Measurements from ENCODE around the gene PCDHGC3.

The PCDHGC3 gene

DNA sequence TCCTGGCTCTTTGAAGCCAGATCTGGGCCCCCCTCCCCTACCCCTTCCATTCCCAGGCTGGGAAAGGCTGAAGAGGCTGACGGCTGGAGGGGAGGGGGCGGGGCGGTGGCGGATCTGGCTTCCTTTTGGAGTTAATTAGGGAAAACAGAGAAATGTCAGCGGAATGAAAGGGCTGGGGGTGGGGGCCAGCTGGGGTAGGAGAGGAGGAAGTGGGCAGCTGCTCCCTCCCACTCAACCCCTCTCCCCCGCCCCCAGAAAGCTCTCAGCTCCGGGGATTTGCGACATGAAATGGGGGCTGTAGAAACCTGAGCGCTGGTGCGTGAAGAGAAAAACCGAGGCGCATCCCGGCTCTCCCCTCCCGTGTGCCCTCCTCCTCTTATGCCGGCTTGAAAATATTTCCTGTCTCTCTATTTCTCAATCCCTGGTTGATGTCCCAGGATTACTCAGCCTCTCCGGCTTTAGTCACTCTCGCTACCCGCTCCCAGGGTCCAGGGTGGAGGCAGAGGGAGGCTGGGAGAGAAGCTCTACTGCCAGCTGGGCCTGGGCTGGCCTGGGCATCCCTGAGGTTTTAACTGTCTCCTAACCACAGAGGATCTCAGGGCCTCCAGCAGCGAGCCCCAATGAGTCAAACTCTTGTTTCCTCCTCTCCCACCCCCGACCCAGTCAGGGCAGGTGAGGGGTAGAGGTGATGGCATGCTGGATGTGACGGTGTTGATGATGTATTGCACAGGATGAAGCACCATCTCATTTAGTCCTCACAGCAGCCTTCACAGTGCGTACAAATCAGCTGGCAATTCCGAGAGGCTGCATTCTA lies 33.2 kb downstream of the PCDHGC3 start:
- Histone ChIP-seq H3K27me3 (replicated peaks; ENCODE audit: insufficient read depth, low read length) (no peaks in the 10 kb centered on the region), H3F3A (ENCODE audit: insufficient read depth, low read length) (peaks cover 34% of the 10 kb centered on the region), H3K4me2 (ENCODE audit: low read depth, low read length) (peak overlapping the region; percentile 74; the same call in 1 of the 2 replicates), H3K9ac (ENCODE audit: low read length) (peak overlapping the region; percentile 61; the same call in 1 of the 2 replicates), H3K79me2 (ENCODE audit: low read length) (0 out of 2 replicates have a peak, but pooled peaks cover 6% of the 10 kb centered on the region), H2AFZ (ENCODE audit: low read length) (no peak overlapping the region), H3K4me1 (ENCODE audit: low read length) (peaks cover 48% of the 10 kb centered on the region), H3K27ac (ENCODE audit: low read length) (peak overlapping the region; percentile 83), H3K36me3 (replicated peaks; ENCODE audit: insufficient read depth, low read length) (no peaks in the 10 kb centered on the region), H3K9me3 (replicated peaks; ENCODE audit: insufficient read depth, low read length) (no peaks in the 10 kb centered on the region), H3K9me2 (replicated peaks; ENCODE audit: insufficient read depth, low read length) (no peaks in the 10 kb centered on the region), H3K4me3 (ENCODE audit: low read length) (peak overlapping the region; percentile 20; the same call in 1 of the 2 replicates), H4K20me1 (ENCODE audit: insufficient read depth, low read length) (no peaks in the 10 kb centered on the region)
- TF ChIP-seq EZH2phosphoT487 (IDR thresholded peaks at IDR 0.05; ENCODE audit: low read length): no peak
- TF ChIP-seq, protein P1, sequence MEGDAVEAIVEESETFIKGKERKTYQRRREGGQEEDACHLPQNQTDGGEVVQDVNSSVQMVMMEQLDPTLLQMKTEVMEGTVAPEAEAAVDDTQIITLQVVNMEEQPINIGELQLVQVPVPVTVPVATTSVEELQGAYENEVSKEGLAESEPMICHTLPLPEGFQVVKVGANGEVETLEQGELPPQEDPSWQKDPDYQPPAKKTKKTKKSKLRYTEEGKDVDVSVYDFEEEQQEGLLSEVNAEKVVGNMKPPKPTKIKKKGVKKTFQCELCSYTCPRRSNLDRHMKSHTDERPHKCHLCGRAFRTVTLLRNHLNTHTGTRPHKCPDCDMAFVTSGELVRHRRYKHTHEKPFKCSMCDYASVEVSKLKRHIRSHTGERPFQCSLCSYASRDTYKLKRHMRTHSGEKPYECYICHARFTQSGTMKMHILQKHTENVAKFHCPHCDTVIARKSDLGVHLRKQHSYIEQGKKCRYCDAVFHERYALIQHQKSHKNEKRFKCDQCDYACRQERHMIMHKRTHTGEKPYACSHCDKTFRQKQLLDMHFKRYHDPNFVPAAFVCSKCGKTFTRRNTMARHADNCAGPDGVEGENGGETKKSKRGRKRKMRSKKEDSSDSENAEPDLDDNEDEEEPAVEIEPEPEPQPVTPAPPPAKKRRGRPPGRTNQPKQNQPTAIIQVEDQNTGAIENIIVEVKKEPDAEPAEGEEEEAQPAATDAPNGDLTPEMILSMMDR (IDR thresholded peaks at IDR 0.05; ENCODE audit: low read length): no peak
- TF ChIP-seq EZH2 (optimal IDR thresholded peaks at IDR 0.05; ENCODE audit: low read depth, low read length): no peak
- no peak for DNase-seq

DNA sequence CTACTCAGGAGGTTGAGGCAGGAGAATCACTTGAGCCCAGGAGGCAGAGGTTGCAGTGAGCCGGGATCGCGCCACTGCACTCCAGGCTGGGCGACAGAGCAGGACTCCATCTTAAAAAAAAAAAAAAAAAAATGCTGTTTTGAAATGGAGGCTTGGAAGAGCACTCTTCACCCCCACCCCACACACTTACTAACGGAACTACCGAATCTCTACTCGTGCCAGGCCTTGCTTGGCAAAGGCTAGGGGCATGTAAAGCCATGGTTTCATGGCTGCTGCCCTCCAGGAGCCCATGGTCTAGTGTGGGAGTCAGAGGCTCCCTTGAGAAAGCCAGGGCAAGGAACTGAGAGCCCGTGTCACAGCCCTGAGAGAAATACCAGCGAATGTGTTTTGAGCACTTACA lies 34.4 kb downstream of the PCDHGC3 start:
- no peaks in the 10 kb centered on the region for H3K9me2 ChIP-seq (replicated peaks; ENCODE audit: insufficient read depth, low read length)
- H3K27me3 ChIP-seq (replicated peaks; ENCODE audit: insufficient read depth, low read length): no peaks in the 10 kb centered on the region
- H3K36me3 ChIP-seq (replicated peaks; ENCODE audit: insufficient read depth, low read length): no peaks in the 10 kb centered on the region
- peak overlapping the region; percentile 61 for H3K9ac ChIP-seq (ENCODE audit: low read length)
- H3K4me2 ChIP-seq (ENCODE audit: low read depth, low read length): peak overlapping the region; percentile 74
- H3K27ac ChIP-seq (ENCODE audit: low read length): peak overlapping the region; percentile 83; the same call in 1 of the 2 replicates
- H4K20me1 ChIP-seq (ENCODE audit: insufficient read depth, low read length): no peaks in the 10 kb centered on the region
- peak overlapping the region; percentile 49 for H3K4me3 ChIP-seq (ENCODE audit: low read length)
- peaks cover 44% of the 10 kb centered on the region for H3F3A ChIP-seq (ENCODE audit: insufficient read depth, low read length)
- DNase-seq: no peak
- H2AFZ ChIP-seq (ENCODE audit: low read length): no peak overlapping the region
- TF ChIP-seq EZH2phosphoT487 (IDR thresholded peaks at IDR 0.05; ENCODE audit: low read length): no peak
- no peak for TF ChIP-seq EZH2 (optimal IDR thresholded peaks at IDR 0.05; ENCODE audit: low read depth, low read length)
- peaks cover 59% of the 10 kb centered on the region for H3K4me1 ChIP-seq (ENCODE audit: low read length)
- H3K79me2 ChIP-seq (ENCODE audit: low read length): 0 out of 2 replicates have a peak, but pooled peaks cover 6% of the 10 kb centered on the region
- H3K9me3 ChIP-seq (replicated peaks; ENCODE audit: insufficient read depth, low read length): no peaks in the 10 kb centered on the region

DNA sequence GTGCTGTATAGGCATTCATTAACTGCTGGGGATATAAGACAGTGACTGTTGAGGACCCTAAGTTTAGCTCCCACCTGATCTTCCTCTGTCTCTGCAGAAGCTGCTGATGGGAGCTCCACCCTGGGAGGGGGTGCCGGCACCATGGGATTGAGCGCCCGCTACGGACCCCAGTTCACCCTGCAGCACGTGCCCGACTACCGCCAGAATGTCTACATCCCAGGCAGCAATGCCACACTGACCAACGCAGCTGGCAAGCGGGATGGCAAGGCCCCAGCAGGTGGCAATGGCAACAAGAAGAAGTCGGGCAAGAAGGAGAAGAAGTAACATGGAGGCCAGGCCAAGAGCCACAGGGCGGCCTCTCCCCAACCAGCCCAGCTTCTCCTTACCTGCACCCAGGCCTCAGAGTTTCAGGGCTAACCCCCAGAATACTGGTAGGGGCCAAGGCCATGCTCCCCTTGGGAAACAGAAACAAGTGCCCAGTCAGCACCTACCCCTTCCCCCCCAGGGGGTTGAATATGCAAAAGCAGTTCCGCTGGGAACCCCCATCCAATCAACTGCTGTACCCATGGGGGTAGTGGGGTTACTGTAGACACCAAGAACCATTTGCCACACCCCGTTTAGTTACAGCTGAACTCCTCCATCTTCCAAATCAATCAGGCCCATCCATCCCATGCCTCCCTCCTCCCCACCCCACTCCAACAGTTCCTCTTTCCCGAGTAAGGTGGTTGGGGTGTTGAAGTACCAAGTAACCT lies 35.3 kb downstream of the PCDHGC3 start:
- DNase-seq: peak; percentile 74
- Histone ChIP-seq H3K4me3 (ENCODE audit: low read length) (peak overlapping the region; percentile 49), H3K27ac (ENCODE audit: low read length) (peak overlapping the region; percentile 83; the same call in 1 of the 2 replicates), H3K9ac (ENCODE audit: low read length) (peak overlapping the region; percentile 61), H3K79me2 (ENCODE audit: low read length) (0 out of 2 replicates have a peak, but pooled peaks cover 6% of the 10 kb centered on the region), H4K20me1 (ENCODE audit: insufficient read depth, low read length) (no peaks in the 10 kb centered on the region), H3K9me3 (replicated peaks; ENCODE audit: insufficient read depth, low read length) (no peaks in the 10 kb centered on the region), H3K9me2 (replicated peaks; ENCODE audit: insufficient read depth, low read length) (no peaks in the 10 kb centered on the region), H2AFZ (ENCODE audit: low read length) (no peak overlapping the region), H3K27me3 (replicated peaks; ENCODE audit: insufficient read depth, low read length) (no peaks in the 10 kb centered on the region), H3K36me3 (replicated peaks; ENCODE audit: insufficient read depth, low read length) (no peaks in the 10 kb centered on the region), H3F3A (ENCODE audit: insufficient read depth, low read length) (peaks cover 48% of the 10 kb centered on the region), H3K4me2 (ENCODE audit: low read depth, low read length) (peak overlapping the region; percentile 60), H3K4me1 (ENCODE audit: low read length) (peaks cover 62% of the 10 kb centered on the region)
- TF ChIP-seq, protein P1 (IDR thresholded peaks at IDR 0.05; ENCODE audit: low read length): no peak
- TF ChIP-seq EZH2 (optimal IDR thresholded peaks at IDR 0.05; ENCODE audit: low read depth, low read length) (no peak), EZH2phosphoT487 (IDR thresholded peaks at IDR 0.05; ENCODE audit: low read length) (no peak)

Data from MM.1S (cell line).